Right atrium auricular region (tissue), 2 donors: Measurements from ENCODE around the gene KRTAP4-1. TPM values are rescaled to one million over a fixed set of nuclear protein-coding genes. Genes with fewer than 3 reads are reported as not detected.
"Not testable (repeated sequence)": the region's sequence is repeated elsewhere in the genome, so short reads cannot be mapped to it uniquely, and the experiment has no call there.

Experiments
- DNase-seq: peaks from one replicate; pipeline ENCODE4 v3.0.0-alpha.2; 2019; ENCODE audit warnings: low spot score
- H3K27ac ChIP-seq, 2 donors: fragments of 200-600 bp; sonication (generic); 1 replicate in 1 of 2; 2 replicates in 1 of 2; pipeline ENCODE4 v1.5.1; 2016 to 2019
- H3K27me3 ChIP-seq, 2 donors: fragments of 200-600 bp; sonication (generic); one replicate each; pipeline versions ENCODE4 v1.5.1 to v1.6.0; 2017 to 2019
- H3K36me3 ChIP-seq: fragments of 200-600 bp; sonication (generic); one replicate; pipeline ENCODE4 v1.5.1; 2016
- H3K4me1 ChIP-seq, 2 donors: fragments of 200-600 bp; sonication (generic); one replicate each; pipeline versions ENCODE4 v1.5.1 to v1.6.0; 2017 to 2019
- H3K4me3 ChIP-seq, 2 donors: fragments of 200-600 bp; sonication (generic); 1 replicate in 1 of 2; 2 replicates in 1 of 2; pipeline ENCODE4 v1.5.1; 2017 to 2019; ENCODE audit warnings: mild to moderate bottlenecking in 1 of 2, moderate library complexity in 1 of 2
- H3K9me3 ChIP-seq, 2 donors: fragments of 200-600 bp; sonication (generic); one replicate each; pipeline ENCODE4 v1.5.1; 2019
- total RNA-seq, 2 donors: library from RNA; depleted of rRNA; stranded (reverse); fragments of >200 nt; gene quantifications; one replicate each; pipeline ENCODE4 v1.1.0, GENCODE V29; 2016
- TF ChIP-seq, protein P1 (sequence below), 2 donors: fragments of 200-600 bp; sonication (generic); IDR thresholded peaks; one replicate each; pipeline ENCODE4 v1.5.1; 2019; ENCODE audit warnings: antibody characterized with exemption in 2 of 2

The KRTAP4-1 gene
- total RNA-seq, 2 donors from 2014 or later = not detected

DNA sequence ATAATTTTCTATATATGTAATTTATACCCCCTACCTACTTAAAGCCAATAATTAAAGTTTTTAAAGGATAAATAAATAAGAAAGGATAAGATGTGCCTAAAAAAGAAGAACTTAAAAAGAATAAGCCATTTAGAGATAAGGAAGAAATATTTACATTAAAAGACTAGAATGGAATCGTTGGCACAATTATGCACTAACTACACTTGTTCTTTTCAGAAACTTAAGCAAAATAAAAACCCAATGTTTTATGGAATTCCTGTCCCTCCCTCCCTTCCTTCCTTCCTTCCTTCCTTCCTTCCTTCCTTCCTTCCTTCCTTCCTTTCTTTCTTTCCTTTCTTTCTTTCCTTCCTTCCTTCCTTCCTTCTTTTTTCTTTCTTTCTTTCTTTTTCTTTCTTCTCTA, 39.9 kb downstream of the KRTAP4-1 start:
- Histone ChIP-seq H3K27me3 (no peaks in the 10 kb centered on the region), H3K36me3 (no peaks in the 10 kb centered on the region), H3K27ac (no peak overlapping the region), H3K9me3 (peaks cover 0 to 13% of the 10 kb centered on the region in 2 donors), H3K4me3 (no peak overlapping the region), H3K4me1 (no peaks in the 10 kb centered on the region)
- TF ChIP-seq, protein P1, sequence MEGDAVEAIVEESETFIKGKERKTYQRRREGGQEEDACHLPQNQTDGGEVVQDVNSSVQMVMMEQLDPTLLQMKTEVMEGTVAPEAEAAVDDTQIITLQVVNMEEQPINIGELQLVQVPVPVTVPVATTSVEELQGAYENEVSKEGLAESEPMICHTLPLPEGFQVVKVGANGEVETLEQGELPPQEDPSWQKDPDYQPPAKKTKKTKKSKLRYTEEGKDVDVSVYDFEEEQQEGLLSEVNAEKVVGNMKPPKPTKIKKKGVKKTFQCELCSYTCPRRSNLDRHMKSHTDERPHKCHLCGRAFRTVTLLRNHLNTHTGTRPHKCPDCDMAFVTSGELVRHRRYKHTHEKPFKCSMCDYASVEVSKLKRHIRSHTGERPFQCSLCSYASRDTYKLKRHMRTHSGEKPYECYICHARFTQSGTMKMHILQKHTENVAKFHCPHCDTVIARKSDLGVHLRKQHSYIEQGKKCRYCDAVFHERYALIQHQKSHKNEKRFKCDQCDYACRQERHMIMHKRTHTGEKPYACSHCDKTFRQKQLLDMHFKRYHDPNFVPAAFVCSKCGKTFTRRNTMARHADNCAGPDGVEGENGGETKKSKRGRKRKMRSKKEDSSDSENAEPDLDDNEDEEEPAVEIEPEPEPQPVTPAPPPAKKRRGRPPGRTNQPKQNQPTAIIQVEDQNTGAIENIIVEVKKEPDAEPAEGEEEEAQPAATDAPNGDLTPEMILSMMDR (IDR thresholded peaks at IDR 0.05) = no peak
- no peak for DNase-seq

DNA sequence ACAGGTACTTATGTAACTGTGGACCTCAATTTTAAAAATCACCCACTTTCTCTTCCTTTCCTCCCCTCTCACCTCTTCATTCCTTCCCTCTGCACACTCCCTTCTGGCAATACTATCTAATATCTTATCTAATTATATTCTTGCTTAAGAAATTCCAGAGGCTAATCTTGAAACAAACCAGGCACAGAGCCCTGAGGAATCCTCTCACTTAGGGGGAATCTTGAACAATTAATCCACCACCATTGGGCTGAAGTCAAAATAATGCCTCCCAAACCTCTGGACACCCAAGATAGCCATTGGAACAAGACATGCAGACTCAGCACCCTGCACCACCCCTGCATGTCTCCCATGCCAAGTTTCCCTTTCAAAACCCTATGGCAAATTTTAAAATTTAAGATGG, 43.4 kb downstream of the KRTAP4-1 start:
- TF ChIP-seq, protein P1 (IDR thresholded peaks at IDR 0.05) = no peak
- Histone ChIP-seq H3K27ac (no peak overlapping the region), H3K9me3 (peaks cover 0 to 13% of the 10 kb centered on the region in 2 donors), H3K4me1 (no peaks in the 10 kb centered on the region), H3K27me3 (no peaks in the 10 kb centered on the region), H3K4me3 (no peak overlapping the region), H3K36me3 (no peaks in the 10 kb centered on the region)
- no peak for DNase-seq

DNA sequence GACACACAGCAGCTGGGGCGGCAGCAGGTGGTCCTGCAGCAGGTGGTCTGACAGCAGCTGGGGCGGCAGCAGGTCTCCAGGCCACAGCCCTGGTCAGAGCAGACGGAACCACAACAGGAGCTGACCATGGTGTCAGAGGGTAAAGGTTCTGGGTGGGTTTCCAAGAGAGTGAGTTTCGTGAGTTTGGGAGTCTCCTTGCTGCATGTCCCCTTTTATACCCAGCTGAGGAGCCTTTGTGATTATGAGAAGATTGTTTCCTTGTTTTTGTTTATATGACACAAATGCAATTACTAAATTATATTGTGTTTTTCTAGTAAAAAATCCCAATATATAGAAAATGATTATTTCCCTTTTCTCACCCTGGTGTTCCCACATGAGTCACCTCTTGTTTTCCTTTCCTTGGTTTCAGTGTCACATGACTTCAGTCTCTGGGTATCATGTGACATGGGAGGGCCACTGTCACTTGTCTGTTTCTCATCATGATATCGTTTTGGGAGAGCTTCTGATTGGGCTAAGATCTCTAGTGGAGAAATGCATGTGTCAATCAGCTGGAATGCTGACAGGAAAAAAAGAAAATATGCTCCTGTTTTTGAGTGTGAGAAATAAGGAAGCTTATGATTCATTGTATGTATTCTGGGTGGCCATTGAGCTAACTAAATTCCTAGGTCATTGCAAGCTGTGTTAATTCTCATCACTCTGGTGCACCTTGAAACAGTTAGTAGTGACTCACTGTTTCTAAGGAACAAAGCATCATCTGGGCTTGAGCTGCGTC, 44.2 kb downstream of the KRTAP4-1 start, which contains the start of gene KRTAP4-6:
Gene KRTAP4-6 (minus strand): TSS at position 185 of the 772 bp plus-strand sequence. CDS start 57 bp downstream, at position 128.
- H3K27me3 ChIP-seq = no peaks in the 10 kb centered on the region
- TF ChIP-seq, protein P1 (IDR thresholded peaks at IDR 0.05) = no peak
- H3K36me3 ChIP-seq = no peaks in the 10 kb centered on the region
- H3K27ac ChIP-seq = no peak within 1 kb of the TSS
- H3K9me3 ChIP-seq = peaks cover 0 to 13% of the 10 kb centered on the region in 2 donors
- no peak within 1 kb of the TSS for H3K4me3 ChIP-seq
- H3K4me1 ChIP-seq = no peaks in the 10 kb centered on the region
- no peak for DNase-seq

DNA sequence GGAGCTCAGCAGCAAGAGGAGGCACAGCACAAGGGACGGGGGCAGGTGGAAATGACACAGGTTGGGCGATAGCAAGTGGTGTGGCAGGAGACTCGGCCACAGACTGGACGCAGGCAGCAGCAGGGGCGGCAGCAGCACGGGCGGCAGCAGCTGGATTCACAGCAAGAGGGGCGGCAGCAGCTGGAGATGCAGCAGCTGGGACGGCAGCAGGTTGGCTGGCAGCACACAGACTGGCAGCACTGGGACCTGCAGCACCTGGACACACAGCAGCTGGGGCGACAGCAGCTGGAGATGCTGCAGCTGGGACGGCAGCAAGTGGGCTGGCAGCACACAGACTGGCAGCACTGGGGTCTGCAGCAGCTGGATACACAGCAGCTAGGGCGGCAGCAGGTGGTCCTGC, 44.8 kb downstream of the KRTAP4-1 start:
- DNase-seq, H3K4me1 ChIP-seq, H3K27ac ChIP-seq, H3K36me3 ChIP-seq, H3K4me3 ChIP-seq, H3K27me3 ChIP-seq: not testable (repeated sequence)
- H3K9me3 ChIP-seq = peaks cover 0 to 13% of the 10 kb centered on the region in 2 donors

Other genes starting within 250 kb of the KRTAP4-1 start
- gene KRT23, start 247.3 kb downstream of the KRTAP4-1 start, total RNA-seq = not detected
- not detected for gene KRT39, start 218.0 kb downstream of the KRTAP4-1 start, total RNA-seq
- not detected for gene KRT40, start 200.6 kb downstream of the KRTAP4-1 start, total RNA-seq
- gene KRTAP3-3, start 190.7 kb downstream of the KRTAP4-1 start, total RNA-seq = not detected
- gene KRTAP3-2, start 185.0 kb downstream of the KRTAP4-1 start, total RNA-seq = not detected
- gene KRTAP3-1, start 175.8 kb downstream of the KRTAP4-1 start, total RNA-seq = not detected
- gene KRTAP1-5, start 157.7 kb downstream of the KRTAP4-1 start, total RNA-seq = not detected
- not detected for gene KRTAP1-4, start 154.7 kb downstream of the KRTAP4-1 start, total RNA-seq
- gene KRTAP1-3, start 150.0 kb downstream of the KRTAP4-1 start, total RNA-seq = under 1 TPM in 1 of 2 donors, not detected in 1; 0.39 TPM
- gene KRTAP1-1, start 143.5 kb downstream of the KRTAP4-1 start, total RNA-seq = not detected
- not detected for gene KRTAP2-1, start 137.6 kb downstream of the KRTAP4-1 start, total RNA-seq
- not detected for gene KRTAP2-2, start 129.7 kb downstream of the KRTAP4-1 start, total RNA-seq
- gene KRTAP2-3, start 124.8 kb downstream of the KRTAP4-1 start, total RNA-seq = not detected
- not detected for gene KRTAP2-4, start 119.0 kb downstream of the KRTAP4-1 start, total RNA-seq
- gene KRTAP4-7, start 100.8 kb downstream of the KRTAP4-1 start, total RNA-seq = not detected
- gene KRTAP4-8, start 86.8 kb downstream of the KRTAP4-1 start, total RNA-seq = not detected
- not detected for gene KRTAP4-16, start 82.7 kb downstream of the KRTAP4-1 start, total RNA-seq
- not detected for gene KRTAP4-9, start 79.5 kb downstream of the KRTAP4-1 start, total RNA-seq
- gene KRTAP4-11, start 66.5 kb downstream of the KRTAP4-1 start, total RNA-seq = not detected
- not detected for gene KRTAP4-12, start 60.7 kb downstream of the KRTAP4-1 start, total RNA-seq
- gene KRTAP4-6, start 44.4 kb downstream of the KRTAP4-1 start, total RNA-seq = not detected
- gene KRTAP4-5, start 35.1 kb downstream of the KRTAP4-1 start, total RNA-seq = not detected
- not detected for gene KRTAP4-4, start 24.2 kb downstream of the KRTAP4-1 start, total RNA-seq
- not detected for gene KRTAP4-3, start 16.7 kb downstream of the KRTAP4-1 start, total RNA-seq
- gene KRTAP4-2, start 6.7 kb downstream of the KRTAP4-1 start, total RNA-seq = not detected
- gene KRTAP9-1, start 5.0 kb upstream of the KRTAP4-1 start, total RNA-seq = not detected
- not detected for gene KRTAP9-2, start 41.7 kb upstream of the KRTAP4-1 start, total RNA-seq
- gene KRTAP9-3, start 47.5 kb upstream of the KRTAP4-1 start, total RNA-seq = not detected
- not detected for gene KRTAP9-8, start 53.1 kb upstream of the KRTAP4-1 start, total RNA-seq
- not detected for gene KRTAP9-4, start 64.8 kb upstream of the KRTAP4-1 start, total RNA-seq
- not detected for gene KRTAP9-9, start 70.5 kb upstream of the KRTAP4-1 start, total RNA-seq
- not detected for gene KRTAP9-6, start 80.5 kb upstream of the KRTAP4-1 start, total RNA-seq
- gene KRTAP9-7, start 90.8 kb upstream of the KRTAP4-1 start, total RNA-seq = not detected
- gene KRTAP29-1, start 117.9 kb upstream of the KRTAP4-1 start, total RNA-seq = not detected
- gene KRTAP16-1, start 124.4 kb upstream of the KRTAP4-1 start, total RNA-seq = not detected
- not detected for gene KRTAP17-1, start 130.8 kb upstream of the KRTAP4-1 start, total RNA-seq
- not detected for gene KRT33A, start 165.9 kb upstream of the KRTAP4-1 start, total RNA-seq
- gene KRT33B, start 184.9 kb upstream of the KRTAP4-1 start, total RNA-seq = not detected
- not detected for gene KRT34, start 197.4 kb upstream of the KRTAP4-1 start, total RNA-seq
- not detected for gene KRT31, start 212.7 kb upstream of the KRTAP4-1 start, total RNA-seq
- not detected for gene KRT37, start 239.7 kb upstream of the KRTAP4-1 start, total RNA-seq